A204.1 (cell line): ENCODE results near the gene PARD3B.

ENCODE experiments used
- FAIRE-seq: peaks from 2 replicates; lab custom pipeline; 2012; peaks lifted over from hg19 to GRCh38; lab: Jason Lieb, UNC

PARD3B gene

DNA sequence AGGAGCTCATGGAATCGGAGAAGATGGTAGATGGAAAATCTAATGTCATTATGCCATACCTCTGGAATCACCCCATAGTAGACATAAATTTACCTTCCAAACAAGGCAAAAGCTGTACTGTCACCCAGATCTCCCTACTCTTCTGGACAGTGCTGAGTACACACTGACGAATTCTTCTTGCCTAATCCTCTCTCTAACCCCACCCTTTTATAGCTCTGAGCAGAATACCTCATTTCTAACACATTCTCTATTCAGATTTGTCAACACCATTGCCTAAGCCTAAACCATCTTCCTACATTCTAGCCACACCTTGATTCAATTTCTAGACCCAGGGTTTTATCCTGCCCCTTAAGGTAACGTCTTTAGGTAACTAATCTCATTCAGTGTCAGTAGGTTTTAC is 816.0 kb downstream of the PARD3B start:
- FAIRE-seq, result no peak

DNA sequence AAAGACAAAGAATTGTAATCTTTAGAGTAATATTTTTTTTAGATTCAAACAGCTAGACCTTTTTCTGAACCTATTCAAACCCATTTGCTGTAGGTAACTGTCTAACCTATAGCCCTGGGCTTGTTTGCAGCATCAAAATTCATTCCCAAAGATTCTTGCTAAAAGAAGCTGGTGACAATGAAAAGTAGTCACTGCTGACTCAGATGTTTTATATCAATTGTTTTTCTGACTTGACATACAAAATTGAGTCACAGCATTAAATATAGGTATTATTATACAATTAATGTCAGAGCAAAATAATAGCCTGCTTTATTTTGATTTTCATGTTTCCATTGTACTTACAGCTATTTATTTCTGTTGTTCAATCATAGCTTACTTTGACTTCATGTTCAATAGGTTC is 816.7 kb downstream of the PARD3B start:
- FAIRE-seq, result no peak

DNA sequence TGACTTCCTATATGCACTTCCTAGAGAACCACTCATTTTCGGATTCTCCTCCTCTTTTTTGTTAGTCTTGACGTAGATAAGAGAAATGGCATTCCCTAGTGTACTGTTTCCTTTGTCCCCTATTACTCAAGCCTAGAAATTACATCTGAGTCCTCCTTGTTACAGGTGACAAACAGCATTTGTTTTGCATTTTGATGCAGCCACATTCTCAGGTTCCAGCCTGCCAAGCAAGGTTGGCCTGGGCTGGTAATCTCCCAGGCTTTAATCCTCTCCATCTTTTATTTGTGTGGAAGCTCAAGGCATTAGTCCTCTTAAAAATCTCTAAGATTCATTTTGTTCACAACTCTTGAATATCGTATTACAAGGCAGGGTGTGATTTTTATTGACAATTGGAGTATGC is 819.0 kb downstream of the PARD3B start:
- no peak for FAIRE-seq

DNA sequence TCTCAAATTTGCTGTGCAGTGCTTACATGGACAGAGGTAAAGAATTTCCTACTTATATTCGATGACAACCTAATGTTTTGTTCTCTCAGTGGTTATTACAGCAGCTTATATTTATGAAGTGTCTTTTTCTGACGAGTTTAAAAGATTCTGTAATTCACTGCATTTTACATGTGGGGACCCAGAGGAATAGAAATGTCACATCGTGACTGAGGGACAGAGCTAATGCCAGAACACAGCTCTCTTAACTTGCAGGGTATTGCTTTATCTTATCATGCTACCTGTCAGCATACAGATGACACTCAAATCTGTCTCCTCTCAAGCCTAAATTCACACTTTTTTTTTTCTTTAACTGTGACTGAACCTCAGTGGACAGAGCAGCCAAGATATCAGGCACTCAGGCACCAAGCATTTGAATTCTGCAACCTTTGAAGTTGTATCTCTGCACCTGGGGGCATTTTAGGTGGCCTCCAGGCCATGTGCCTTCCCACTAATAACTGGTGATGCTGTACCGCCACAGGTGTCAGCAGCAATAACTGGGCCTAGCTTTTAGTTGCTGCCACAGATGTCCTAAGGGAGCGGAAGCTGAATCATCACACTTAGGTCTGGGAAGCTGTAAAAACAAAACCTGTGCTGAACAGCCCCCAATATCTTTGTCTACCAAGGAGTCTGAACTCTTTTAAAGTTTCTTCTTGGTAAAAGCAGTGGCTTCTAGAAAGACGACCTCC is 821.2 kb downstream of the PARD3B start:
- no peak for FAIRE-seq

DNA sequence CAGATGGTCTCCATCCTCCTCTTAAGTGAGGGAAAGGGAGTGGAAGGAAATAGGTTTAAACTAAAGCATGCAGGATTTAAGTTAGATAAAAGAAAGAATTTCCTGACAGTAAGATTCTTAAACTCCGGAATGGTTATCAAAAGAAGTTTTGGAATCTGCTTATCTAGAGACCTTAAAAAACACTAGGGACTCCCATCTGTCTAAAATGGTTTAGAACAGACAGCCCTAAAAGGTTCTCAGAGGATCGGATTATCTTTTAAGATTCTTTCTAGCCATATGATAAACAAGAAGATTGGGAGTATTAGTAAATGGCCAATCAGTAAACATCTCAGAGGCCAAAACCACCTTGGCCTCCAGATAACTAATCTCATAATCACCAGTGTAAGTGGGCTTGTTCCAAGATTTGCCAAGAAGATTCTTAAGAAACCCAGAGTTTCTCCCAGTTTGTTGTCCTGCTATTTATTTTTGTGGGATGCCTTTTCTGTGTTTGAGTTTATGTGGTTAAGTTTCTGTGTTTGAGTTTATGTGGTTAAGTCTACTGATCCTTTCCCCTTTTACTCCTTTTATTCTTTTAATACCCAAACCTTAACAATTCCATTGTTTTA is 822.2 kb downstream of the PARD3B start:
- no peak for FAIRE-seq

DNA sequence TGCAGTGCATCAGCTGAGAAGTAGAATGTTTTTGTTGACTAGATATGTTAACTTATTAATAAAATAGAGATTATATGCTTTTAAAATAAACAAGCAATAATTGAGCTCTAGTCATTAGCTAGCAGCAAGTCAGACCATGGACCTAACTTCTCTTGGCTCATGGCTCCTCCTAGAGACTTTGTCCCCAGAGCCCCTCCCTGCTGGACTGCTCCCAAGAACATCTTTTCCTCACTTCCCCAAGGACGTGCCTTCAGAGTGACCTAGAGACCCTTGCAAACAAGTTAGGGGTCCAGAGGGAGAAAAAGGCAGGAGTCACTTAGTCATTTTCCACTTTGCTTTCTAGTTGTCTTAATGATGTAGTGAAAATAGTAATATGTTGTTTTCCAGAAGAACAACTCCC is 824.5 kb downstream of the PARD3B start:
- FAIRE-seq, result no peak

DNA sequence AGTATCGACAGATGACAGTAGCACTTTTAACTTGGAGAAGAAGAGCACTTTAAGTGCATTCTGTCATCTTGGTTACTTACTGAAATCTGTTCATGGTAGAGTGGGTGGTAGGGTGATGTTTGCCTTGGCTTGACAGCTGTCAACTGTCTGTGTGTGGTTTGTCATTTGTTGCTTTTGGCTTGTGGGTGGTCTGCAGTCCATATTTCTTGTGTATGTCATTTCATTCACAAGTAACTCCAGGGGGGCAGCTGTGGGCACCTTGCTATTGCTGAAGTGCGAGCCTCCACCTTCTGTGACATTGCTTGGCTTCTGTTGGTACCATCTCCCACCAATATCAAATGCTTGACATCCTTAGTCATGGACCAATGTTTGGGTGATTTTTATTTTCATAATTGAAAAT is 825.5 kb downstream of the PARD3B start:
- FAIRE-seq, result no peak

DNA sequence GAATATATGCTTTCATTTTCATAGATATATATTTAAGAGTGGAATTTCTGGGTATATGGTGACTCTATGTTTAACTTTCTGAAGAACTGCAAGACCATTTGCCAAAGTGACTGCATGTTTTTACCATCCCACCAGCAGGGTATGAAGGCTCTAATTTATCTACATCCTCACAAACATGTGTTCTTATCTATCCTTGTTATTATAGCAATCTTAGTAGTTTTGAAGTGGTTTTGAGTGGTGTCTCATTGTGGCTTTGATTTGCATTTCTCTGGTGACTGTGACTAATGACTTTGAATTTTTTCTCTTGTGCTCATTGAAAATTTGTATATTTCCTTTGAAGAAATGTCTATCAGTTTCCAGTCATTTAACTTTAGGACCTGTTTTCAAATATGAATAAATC is 826.9 kb downstream of the PARD3B start:
- FAIRE-seq, result no peak

DNA sequence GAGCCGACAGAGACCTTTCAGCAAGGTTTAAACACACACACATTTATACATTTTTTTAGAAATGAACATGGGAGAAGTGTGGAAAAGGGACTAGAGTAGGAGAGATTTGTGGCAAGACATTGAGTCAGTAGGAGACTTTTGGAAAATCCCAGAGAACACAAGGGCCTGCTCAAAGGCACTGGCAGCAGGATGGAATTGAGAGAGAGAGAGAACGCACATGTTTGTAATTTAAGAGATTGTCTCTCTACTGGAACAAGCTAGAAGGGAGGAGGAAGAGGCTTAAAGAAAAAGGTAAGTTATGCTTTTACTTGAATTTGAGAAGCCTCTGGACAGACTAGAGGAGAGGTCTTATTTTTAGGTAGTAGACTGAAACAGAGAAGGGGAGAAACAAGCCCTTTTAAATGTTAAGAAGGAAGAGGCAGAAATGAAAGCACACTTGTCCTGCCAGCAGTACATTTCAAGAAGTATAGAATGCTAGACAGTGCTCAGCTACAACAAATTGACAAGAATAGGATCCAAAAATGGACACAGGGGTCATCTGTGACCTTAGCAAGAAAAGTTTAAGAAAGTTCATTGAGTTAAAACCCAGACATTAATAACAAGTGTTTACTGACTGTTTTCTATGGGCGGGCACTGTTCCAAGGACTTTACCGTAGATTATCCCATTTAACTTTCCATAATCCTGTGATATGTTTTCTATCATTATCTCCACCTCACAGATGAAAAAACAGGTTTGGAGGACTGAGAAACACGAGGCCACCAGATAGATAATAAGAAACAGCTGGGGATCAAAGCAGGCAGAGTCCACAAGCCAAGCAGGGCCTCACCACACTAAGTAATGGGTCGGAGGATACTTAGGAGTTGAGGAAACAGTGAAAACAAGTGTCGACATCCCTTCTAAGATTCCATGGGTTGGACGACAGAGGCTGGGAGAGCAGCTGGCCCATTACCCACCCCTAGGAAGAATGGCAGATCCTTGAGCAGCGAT is 830.5 kb downstream of the PARD3B start:
- FAIRE-seq, result no peak

DNA sequence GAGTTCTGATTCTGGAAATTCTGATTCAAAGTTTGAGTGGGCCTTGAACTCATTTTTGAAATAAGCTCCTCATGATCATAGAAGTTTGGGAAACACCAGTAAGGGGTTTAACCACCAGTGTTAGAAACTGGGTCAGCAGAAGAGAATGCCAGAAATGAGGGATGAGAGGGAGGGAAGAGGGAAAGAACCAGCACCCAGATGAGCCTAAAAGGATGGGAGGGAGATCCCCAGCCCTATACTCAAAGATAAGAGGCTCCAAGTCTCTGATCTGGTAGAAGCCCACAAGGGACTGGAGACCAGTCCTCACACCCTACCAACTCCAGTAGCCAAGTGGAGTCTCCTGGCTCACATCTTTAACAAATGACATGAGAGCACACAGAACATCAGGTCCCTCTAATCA is 832.0 kb downstream of the PARD3B start:
- FAIRE-seq, result no peak

DNA sequence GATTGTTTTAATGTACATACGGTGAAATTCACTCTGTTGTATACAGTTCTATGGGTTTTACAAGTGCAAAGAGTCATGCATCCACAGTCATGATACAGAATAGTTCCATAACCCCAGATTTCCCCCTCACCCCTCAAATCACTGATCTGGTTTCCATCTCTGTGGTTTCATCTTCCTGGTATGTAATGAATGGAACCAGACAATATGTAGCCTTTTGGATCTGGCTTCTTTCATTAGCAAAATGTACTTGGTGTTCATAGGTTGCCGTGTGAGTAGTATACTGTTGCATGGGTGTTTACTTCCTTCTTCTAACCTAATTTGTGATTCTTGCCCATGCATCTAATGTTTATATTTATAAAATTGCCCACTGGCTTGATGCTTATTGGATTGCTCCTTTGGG is 838.3 kb downstream of the PARD3B start:
- no peak for FAIRE-seq

DNA sequence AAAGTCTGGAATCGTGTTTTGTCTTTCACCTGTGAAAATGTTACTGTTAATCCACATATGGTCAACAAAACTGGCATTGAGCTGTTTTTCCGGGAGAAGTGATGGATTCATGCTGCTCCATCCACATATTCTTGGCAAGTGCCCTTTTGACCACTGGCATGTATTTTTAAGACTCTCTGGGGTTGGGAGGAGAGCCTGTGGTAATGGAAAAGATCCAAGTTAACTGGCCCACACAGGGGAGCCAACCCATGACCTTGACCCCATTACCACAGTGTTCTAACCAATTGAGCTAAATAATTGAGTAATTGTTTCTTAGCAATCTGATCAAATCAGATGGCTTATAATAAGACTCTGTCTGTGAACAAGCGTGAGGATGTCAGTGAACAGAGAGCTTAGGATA is 840.8 kb downstream of the PARD3B start:
- no peak for FAIRE-seq

DNA sequence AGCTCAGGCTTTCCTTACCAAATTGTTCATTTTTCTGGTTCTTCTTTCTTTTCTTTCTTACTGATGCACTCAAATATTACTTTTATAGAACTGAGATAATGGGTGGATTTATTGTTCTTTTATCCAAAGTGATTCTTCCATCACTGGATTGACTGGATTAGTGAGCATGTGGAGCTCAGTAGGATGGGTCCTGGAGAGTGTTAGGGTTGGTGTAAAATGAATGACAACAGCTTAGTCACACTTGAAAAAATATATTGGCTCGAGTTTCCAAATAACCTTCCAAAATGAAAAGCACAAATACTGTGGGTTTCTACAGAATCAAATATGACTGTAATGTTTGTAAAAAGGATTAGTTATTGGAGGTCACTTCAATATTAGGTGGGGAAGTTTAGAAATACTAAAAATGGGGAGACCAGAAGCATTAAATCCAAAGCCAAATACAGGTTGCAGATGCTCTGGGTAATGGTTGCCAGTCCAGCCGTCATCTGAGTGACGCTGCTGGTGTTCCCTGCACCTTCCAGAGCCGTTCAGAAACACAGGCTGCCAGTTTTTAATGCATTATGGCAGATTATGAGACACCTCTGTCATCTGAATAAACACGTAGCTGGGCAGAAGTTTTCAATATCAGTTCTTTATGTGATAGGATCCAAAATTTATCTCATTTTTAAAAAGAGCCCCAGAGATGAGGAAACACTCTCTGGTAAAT is 842.2 kb downstream of the PARD3B start:
- no peak for FAIRE-seq

DNA sequence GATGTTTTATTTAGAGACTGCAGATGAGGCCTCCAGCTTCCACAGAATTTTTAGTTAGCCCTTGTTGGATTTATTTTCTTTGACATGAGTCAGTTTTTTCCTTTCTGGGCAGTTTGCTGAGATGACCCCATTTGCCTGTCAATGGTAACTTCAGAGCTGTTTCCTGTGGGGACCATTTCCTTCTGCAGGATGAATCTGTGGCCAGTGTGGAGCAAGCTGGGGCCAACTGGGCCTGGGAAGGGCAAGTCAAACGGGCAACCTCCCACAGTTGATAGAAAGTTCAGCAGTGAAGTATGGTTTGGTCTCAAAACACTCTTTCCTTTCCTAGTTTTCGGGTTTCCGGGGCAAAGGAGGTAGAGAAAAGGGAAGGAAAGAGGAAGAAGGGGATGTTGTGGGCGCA is 845.6 kb downstream of the PARD3B start:
- no peak for FAIRE-seq

DNA sequence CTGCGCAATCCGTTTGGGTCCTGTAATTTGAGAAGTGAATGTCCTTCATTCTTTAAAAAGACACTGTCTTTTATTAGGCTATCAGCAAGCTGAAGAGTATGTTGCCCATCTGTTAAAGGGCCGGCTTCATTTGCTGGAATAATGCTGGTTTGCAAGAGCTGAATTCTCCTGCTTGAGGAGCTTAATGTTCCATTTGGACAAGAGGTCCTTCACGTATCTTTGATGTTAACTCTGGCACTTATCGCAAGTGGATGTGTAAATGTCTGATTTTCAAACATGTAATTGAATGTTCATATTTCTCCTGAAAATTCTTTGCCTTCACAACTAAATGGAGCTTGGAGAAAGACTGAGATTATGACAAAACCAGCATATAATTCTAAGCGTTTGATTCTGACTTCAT is 856.2 kb downstream of the PARD3B start:
- no peak for FAIRE-seq

DNA sequence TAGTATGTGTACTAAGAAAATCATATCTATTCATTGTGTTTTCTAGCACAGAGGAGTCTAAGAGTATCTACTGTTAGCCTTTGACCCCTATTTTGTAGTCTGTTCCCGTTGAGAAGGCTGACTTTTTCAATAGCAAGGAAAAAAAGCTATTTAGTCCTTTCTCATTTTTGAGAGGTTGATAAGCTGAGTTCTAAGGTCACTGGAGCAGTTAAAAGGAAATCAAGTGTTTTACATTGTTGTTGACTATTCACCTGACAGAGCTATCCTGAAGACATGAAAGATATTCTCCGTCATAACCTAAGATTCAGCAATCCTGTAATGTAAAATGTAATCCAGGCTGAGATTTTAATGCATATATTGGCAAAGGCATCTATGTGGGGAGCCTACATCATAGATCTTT is 856.7 kb downstream of the PARD3B start:
- no peak for FAIRE-seq

DNA sequence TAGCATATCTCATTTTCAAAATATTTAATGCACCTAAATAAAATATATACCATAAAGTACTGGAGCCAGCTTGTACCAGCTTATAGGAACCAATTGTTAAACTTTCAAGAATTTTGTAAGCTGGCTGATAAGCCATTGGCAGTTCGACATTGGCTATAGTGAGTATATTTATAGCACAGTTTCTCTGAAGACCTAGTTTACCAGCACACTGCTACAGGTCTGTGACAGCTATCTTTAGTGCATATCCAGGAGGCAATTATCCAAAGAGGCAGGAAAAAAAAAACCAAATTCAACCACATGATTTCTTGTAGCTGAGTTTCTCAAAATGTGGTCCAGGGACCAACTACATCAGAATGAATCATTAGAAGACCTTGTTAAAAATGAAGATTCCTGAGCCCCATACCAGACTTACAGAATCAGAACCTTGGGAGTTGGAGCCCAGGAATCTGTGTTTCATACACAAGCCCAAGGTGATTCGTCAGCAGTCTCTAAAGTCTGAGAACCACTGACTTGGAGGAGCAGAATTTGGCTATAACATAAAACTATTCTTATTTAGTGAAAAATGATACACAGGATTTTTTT is 858.1 kb downstream of the PARD3B start:
- FAIRE-seq, result no peak

DNA sequence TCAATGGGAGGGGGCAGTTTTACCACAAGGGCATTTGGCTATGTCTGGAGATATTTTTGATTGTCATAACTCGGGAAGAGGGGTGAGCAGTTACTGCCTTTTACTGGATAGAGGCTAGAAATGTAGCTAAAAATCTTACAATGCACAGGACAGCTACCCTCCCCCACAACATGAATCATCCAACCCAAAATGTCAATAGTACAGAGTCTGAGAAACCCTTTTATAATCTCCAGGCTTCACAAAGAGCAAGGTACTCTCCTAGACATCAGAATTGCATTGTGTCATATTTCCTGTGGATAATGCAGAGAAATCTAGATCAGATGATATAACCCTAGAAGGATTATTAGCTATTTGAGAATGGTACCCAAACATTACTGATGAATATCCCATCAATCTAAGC is 859.9 kb downstream of the PARD3B start:
- no peak for FAIRE-seq

DNA sequence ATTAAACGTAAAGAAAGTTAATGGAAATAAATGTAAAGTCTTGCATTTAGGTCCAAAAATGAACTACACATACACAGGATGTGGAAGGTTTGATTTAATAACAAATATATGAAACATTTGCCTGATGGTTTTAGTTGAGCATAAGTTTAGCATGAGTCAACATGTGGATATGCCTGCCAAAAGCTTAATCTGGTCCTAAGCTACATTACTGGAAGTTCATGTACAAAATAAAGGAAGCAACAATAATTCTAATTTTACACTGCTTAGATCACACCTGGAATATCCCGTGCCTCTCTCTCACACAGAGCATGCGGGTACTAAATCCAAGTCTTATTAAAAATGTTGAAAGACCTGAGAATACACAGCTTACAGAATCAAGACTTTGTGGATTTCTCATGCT is 860.5 kb downstream of the PARD3B start:
- no peak for FAIRE-seq

DNA sequence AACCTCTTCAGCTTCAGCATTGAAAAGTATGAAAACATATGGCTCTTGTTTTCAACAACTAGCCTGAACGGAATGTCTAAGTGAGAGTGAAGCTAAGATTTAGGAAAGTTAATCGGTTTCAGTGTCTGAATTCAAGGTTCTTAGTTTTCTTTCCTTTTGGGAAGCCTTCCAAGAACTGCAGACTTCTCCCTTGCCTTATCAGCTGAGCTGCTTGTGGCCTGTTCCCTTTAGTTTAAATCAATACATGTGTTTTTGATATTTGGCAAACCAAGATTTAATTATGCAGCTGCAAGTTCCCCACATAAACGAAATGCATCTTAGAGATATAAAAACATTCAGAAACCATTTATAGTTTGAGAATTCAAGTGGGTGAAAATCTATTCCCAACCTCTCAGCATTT is 862.7 kb downstream of the PARD3B start:
- FAIRE-seq, result no peak

DNA sequence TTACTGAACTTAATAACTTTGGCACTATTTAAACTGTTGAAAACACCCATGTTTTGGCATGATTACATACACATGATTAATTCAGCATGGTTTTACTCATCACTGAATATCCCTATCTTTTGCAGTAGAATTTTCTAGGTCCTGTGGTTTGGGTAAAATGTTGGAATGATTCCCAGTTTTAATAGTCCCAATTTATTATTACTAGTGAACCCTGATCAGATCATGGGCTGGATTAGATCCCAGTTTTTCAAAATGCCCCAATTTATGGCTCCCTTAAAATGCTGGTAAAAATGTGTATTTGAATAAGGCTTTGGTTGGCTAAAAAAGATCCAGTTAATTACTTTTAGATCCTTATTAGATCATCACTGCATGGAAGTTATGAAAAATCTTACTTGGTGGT is 863.4 kb downstream of the PARD3B start:
- no peak for FAIRE-seq

DNA sequence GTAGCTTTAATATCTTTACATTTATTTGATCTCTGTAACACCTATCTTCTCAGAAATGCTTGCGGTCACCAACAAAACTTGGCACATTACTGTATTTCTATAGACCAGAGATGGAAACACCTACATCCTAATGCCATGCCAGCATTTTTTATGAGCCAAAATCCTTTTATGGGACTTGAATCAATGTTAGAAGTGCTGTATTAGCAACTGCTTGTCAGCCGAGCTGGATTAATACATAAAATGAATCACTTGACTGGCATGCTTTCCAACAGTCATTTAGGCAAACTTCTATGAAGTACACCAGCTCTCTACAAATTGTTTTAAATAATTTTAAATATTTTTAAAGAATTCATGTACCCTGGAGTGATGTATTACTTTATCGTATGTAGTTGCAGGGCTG is 864.1 kb downstream of the PARD3B start:
- no peak for FAIRE-seq
